ENCODE results near the gene PHLPP1. TPM values are rescaled to one million over a fixed set of nuclear protein-coding genes. Genes with fewer than 3 reads are reported as not detected.

PHLPP1 gene
- total RNA-seq, 2 experiments from 2014 or later, result 9.0 to 12.4 TPM

DNA sequence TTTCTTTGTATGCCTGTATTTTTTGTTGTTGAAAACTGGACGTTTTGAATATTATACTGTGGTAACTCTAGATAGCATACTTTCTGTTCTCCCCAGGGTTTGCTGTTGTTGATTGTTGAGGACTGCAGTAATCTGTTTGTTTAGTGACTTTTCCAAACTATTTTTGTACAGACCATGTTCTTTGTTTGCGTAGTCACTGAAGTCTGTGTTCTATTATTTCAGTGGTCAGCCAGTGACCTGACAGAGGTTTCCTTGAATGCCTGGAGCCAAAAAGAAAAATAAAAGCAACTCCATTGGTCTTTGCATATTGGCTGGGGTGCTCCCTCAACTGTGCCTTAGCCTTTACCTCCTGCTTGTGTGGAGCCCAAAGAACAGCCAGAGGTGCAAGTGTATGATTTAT lies 42.7 kb upstream of the PHLPP1 start:
- Histone ChIP-seq H2AFZ (ENCODE audit: low read length) (no peak overlapping the region), H4K20me1 (ENCODE audit: insufficient read depth, low read length) (no peaks in the 10 kb centered on the region), H3K79me2 (ENCODE audit: insufficient read depth, low read depth, low read length) (no peaks in the 10 kb centered on the region), H3K36me3 (ENCODE audit: insufficient read depth, low read length) (no peaks in the 10 kb centered on the region), H3K9me3 (ENCODE audit: low read length) (no peaks in the 10 kb centered on the region), H3K4me3 (ENCODE audit: low read depth, low read length, poor library complexity, severe bottlenecking) (no peak overlapping the region), H3K4me2 (ENCODE audit: low read length) (no peak overlapping the region), H3K27ac (ENCODE audit: low read depth, low read length, poor library complexity, severe bottlenecking) (no peak overlapping the region), H3K9me2 (ENCODE audit: insufficient read depth, low read length) (no peaks in the 10 kb centered on the region), H3K4me1 (ENCODE audit: insufficient read depth, low read length, poor library complexity, severe bottlenecking) (no peaks in the 10 kb centered on the region)
- no peak for DNase-seq (ENCODE audit: low spot score)
- CTCF ChIA-PET (ENCODE audit: unreplicated experiment), result no interaction called here
- POLR2A ChIA-PET, result interaction anchor here (0.6 to 1.1 kb wide), 2 partner anchors 9 to 42 kb away, joined by 3 to 7 read pairs; no protein-coding TSS in a partner anchor
- BruUV-seq (replicated peaks), result no TSS peak
- no peak for TF ChIP-seq EZH2phosphoT487 (IDR thresholded peaks at IDR 0.05; ENCODE audit: borderline replicate concordance, low read depth, low read length)
- TF ChIP-seq, protein P1, sequence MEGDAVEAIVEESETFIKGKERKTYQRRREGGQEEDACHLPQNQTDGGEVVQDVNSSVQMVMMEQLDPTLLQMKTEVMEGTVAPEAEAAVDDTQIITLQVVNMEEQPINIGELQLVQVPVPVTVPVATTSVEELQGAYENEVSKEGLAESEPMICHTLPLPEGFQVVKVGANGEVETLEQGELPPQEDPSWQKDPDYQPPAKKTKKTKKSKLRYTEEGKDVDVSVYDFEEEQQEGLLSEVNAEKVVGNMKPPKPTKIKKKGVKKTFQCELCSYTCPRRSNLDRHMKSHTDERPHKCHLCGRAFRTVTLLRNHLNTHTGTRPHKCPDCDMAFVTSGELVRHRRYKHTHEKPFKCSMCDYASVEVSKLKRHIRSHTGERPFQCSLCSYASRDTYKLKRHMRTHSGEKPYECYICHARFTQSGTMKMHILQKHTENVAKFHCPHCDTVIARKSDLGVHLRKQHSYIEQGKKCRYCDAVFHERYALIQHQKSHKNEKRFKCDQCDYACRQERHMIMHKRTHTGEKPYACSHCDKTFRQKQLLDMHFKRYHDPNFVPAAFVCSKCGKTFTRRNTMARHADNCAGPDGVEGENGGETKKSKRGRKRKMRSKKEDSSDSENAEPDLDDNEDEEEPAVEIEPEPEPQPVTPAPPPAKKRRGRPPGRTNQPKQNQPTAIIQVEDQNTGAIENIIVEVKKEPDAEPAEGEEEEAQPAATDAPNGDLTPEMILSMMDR (conservative IDR thresholded peaks at IDR 0.05; ENCODE audit: low read length), result no peak
- intact Hi-C loops (cut with micrococcal nuclease; ENCODE audit: unreplicated experiment), result no loop called here

DNA sequence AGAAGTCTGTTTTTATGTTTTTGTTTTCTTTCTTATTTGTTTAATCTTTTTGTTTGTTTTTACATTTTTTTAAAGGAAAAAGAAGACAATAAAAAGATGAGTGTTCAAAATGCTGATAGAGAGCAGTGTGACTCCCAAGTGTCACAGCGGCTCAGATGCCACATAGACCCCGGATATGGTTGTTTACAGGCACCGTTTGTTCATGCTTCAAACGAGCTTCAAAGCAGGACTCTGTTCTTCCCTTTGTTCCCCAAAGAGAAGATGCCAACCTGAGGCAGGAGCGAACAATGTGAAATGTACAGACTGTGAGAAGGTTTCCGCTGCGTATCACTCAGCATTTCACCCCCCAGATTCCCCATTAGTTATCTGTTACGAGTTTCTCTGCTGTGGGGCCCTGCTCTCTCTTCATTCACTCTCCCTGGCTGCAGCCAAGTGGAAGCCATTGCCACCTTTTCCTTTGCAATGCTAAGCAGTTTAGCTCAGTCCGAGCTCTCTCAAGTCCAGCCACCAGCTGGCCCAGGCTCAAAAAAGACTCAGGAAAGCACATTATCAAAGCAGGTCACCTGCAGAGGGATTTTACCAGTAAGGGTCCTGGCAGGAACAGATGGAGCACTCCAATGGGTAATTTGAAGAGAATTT lies 36.4 kb upstream of the PHLPP1 start:
- BruUV-seq (replicated peaks), result no TSS peak
- intact Hi-C loops (cut with micrococcal nuclease; ENCODE audit: unreplicated experiment), result no loop called here
- Histone ChIP-seq H4K20me1 (ENCODE audit: insufficient read depth, low read length) (no peaks in the 10 kb centered on the region), H3K79me2 (ENCODE audit: insufficient read depth, low read depth, low read length) (no peaks in the 10 kb centered on the region), H3K4me2 (ENCODE audit: low read length) (no peak overlapping the region), H3K9me3 (ENCODE audit: low read length) (no peaks in the 10 kb centered on the region), H3K4me3 (ENCODE audit: low read depth, low read length, poor library complexity, severe bottlenecking) (no peak overlapping the region), H3K36me3 (ENCODE audit: insufficient read depth, low read length) (no peaks in the 10 kb centered on the region), H3K27ac (ENCODE audit: low read depth, low read length, poor library complexity, severe bottlenecking) (no peak overlapping the region), H2AFZ (ENCODE audit: low read length) (no peak overlapping the region), H3K4me1 (ENCODE audit: insufficient read depth, low read length, poor library complexity, severe bottlenecking) (no peaks in the 10 kb centered on the region), H3K9me2 (ENCODE audit: insufficient read depth, low read length) (no peaks in the 10 kb centered on the region)
- POLR2A ChIA-PET, result no interaction called here
- no peak for TF ChIP-seq EZH2phosphoT487 (IDR thresholded peaks at IDR 0.05; ENCODE audit: borderline replicate concordance, low read depth, low read length)
- TF ChIP-seq, protein P1 (conservative IDR thresholded peaks at IDR 0.05; ENCODE audit: low read length), result no peak
- no peak for DNase-seq (ENCODE audit: low spot score)
- CTCF ChIA-PET (ENCODE audit: unreplicated experiment), result no interaction called here

GRCh38 chr18:62682371-62682770 lies 33.0 kb upstream of the PHLPP1 start:
- Histone ChIP-seq H3K4me2 (ENCODE audit: low read length) (no peak overlapping the region), H4K20me1 (ENCODE audit: insufficient read depth, low read length) (no peaks in the 10 kb centered on the region), H3K36me3 (ENCODE audit: insufficient read depth, low read length) (no peaks in the 10 kb centered on the region), H3K9me3 (ENCODE audit: low read length) (no peaks in the 10 kb centered on the region), H2AFZ (ENCODE audit: low read length) (no peak overlapping the region), H3K9me2 (ENCODE audit: insufficient read depth, low read length) (no peaks in the 10 kb centered on the region), H3K4me3 (ENCODE audit: low read depth, low read length, poor library complexity, severe bottlenecking) (no peak overlapping the region), H3K79me2 (ENCODE audit: insufficient read depth, low read depth, low read length) (no peaks in the 10 kb centered on the region), H3K27ac (ENCODE audit: low read depth, low read length, poor library complexity, severe bottlenecking) (no peak overlapping the region), H3K4me1 (ENCODE audit: insufficient read depth, low read length, poor library complexity, severe bottlenecking) (no peaks in the 10 kb centered on the region)
- no TSS peak for BruUV-seq (replicated peaks)
- no peak for DNase-seq (ENCODE audit: low spot score)
- CTCF ChIA-PET (ENCODE audit: unreplicated experiment), result no interaction called here
- no peak for TF ChIP-seq EZH2phosphoT487 (IDR thresholded peaks at IDR 0.05; ENCODE audit: borderline replicate concordance, low read depth, low read length)
- TF ChIP-seq, protein P1 (conservative IDR thresholded peaks at IDR 0.05; ENCODE audit: low read length), result no peak
- intact Hi-C loops (cut with micrococcal nuclease; ENCODE audit: unreplicated experiment), result no loop called here
- POLR2A ChIA-PET, result no interaction called here

Data from OCI-LY7 (cell line).